HTR-8/SVneo (cell line): ENCODE measurements around the gene PRELID1.

ENCODE experiments used
- DNase-seq: peaks from one replicate; pipeline ENCODE4 v3.0.0; 2011; ENCODE audit warnings: low spot score, mixed read lengths; ENCODE audit not compliant: insufficient read length
- FAIRE-seq: peaks from 2 replicates; lab custom pipeline; 2011; peaks lifted over from hg19 to GRCh38; lab: Jason Lieb, UNC

Gene PRELID1

DNA sequence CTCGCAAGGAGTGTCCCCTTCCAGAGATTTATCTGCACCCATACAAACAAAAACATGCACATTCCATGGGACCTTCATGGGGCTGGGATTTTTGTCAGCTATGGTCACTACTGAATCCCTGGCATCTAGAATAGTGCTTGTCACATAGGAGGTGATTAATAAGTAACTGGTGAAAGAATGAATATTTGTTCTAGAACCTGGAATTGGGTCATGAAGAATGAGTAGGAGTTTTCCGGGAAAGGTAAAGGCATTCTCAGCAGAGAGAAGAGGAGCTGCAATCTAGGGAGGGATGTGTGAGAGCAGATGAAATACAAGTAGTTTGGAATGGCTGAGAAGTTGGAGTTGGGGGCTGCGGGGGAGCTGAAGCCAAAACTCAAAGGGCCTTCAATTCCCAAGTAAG is 50.7 kb downstream of the PRELID1 start:
- DNase-seq (no peak), FAIRE-seq (no peak)

- FAIRE-seq: no peak
Observed at GRCh38 chr5:177354711-177355110, 51.1 kb downstream of the PRELID1 start.

DNA sequence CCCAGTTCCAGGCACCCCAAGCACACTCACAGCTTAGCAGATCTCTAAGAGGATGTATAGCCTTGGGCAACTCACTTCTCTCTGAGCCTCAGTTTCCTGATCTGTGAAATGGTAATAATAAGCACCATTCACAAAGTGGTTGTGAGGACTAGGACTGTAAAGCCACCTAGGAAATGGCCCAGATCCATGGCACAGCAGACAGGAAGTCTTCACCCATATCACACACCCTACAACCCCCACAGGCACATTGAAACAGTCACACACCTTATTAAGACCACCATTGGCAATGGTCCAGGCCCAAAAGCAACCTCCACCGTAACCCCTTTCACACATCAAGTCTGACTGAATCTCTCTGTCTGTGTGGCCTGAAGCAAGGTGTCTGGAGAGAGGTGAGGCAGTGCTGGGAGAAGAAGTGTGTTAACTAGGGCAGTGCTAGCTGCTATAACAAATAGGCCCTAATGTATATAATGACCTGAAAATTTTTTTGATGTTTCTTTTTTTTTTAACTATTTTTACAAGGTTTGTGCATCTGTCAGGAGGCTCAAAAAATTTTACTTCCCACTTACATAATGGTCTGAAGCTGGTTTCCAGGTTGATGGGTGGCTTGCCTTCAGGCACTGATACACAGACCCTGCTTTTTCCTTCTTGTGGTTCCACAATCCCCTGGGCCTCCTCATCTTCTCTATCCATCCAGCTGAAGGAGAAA is 51.7 kb downstream of the PRELID1 start:
- no peak for FAIRE-seq
- no peak for DNase-seq

More at GRCh38 chr5:177354711-177355110, 51.1 kb downstream of the PRELID1 start:
- DNase-seq: no peak

DNA sequence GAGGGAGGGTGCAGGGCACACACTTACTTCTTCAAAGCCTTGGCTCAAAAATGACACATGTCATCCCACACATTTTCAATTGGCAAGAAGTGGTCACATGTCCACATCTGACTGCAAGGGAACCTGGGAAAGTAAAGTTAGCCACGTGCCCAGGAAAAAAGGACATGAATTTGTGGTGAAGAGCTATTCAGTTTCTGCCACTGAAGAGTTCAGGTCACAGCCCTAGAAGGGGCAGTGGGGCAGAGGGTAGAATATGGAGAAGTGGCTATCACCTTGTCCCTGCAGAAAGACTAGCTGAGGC is 52.2 kb downstream of the PRELID1 start:
- no peak for FAIRE-seq

More for the DNA sequence above, 52.2 kb downstream of the PRELID1 start:
- DNase-seq: no peak
